ENCODE results near the gene COL12A1.

GRCh38 chr6:75113446-75113845, 92.4 kb downstream of the COL12A1 start:
- TF ChIP-seq, protein P1, sequence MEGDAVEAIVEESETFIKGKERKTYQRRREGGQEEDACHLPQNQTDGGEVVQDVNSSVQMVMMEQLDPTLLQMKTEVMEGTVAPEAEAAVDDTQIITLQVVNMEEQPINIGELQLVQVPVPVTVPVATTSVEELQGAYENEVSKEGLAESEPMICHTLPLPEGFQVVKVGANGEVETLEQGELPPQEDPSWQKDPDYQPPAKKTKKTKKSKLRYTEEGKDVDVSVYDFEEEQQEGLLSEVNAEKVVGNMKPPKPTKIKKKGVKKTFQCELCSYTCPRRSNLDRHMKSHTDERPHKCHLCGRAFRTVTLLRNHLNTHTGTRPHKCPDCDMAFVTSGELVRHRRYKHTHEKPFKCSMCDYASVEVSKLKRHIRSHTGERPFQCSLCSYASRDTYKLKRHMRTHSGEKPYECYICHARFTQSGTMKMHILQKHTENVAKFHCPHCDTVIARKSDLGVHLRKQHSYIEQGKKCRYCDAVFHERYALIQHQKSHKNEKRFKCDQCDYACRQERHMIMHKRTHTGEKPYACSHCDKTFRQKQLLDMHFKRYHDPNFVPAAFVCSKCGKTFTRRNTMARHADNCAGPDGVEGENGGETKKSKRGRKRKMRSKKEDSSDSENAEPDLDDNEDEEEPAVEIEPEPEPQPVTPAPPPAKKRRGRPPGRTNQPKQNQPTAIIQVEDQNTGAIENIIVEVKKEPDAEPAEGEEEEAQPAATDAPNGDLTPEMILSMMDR (IDR thresholded peaks at IDR 0.05; ENCODE audit: borderline replicate concordance, extremely low read depth, low read length, poor library complexity, severe bottlenecking), result no peak
- no peak for TF ChIP-seq EZH2 (IDR thresholded peaks at IDR 0.05; ENCODE audit: borderline replicate concordance, low read depth, low read length, severe bottlenecking)
